Uterus (tissue), 4 donors: ENCODE results near the gene C22orf31. TPM values are rescaled to one million over a fixed set of nuclear protein-coding genes. Genes with fewer than 3 reads are reported as not detected.
A peak's percentile ranks its signal among the peaks of the same experiment; 100 is the strongest.
"Not testable (repeated sequence)": the region's sequence is repeated elsewhere in the genome, so short reads cannot be mapped to it uniquely, and the experiment has no call there.

ENCODE experiments used
- DNase-seq, 2 donors: peaks; one replicate each; pipeline ENCODE4 v3.0.0-alpha.2; 2019 to 2020
- H3K27ac ChIP-seq, 2 donors: fragments of 200-600 bp; sonication (generic); 1 replicate in 1 of 2; 2 replicates in 1 of 2; pipeline ENCODE4 v1.5.1; 2016 to 2018
- H3K27me3 ChIP-seq, 2 donors: fragments of 200-600 bp; sonication (generic); one replicate each; pipeline ENCODE4 v1.5.1; 2018 to 2019; ENCODE audit warnings: control low read depth in 1 of 2
- H3K36me3 ChIP-seq, 2 donors: fragments of 200-600 bp; sonication (generic); one replicate each; pipeline ENCODE4 v1.5.1; 2019; ENCODE audit warnings: control low read depth in 1 of 2
- H3K4me1 ChIP-seq, 2 donors: fragments of 200-600 bp; sonication (generic); one replicate each; pipeline ENCODE4 v1.5.1; 2018 to 2019; ENCODE audit warnings: control low read depth in 1 of 2
- H3K4me3 ChIP-seq, 2 donors: fragments of 200-600 bp; sonication (generic); 1 replicate in 1 of 2; 2 replicates in 1 of 2; pipeline ENCODE4 v1.5.1; 2018 to 2019; ENCODE audit warnings: mild to moderate bottlenecking in 1 of 2
- H3K9me3 ChIP-seq, 2 donors: fragments of 200-600 bp; sonication (generic); one replicate each; pipeline ENCODE4 v1.5.1; 2019; ENCODE audit warnings: control low read depth in 1 of 2
- POLR2A ChIP-seq, 2 donors: fragments of 450-650 bp; IDR thresholded peaks; one replicate each; pipeline ENCODE4 v1.6.1; 2016; ENCODE audit warnings: antibody characterized with exemption in 2 of 2, mild to moderate bottlenecking in 1 of 2, moderate library complexity in 1 of 2
- intact Hi-C: fragments of 100-400 bp; cut with DNase I; formaldehyde crosslinking; loops from one replicate; pipeline ENCODE4 v1.15.1; 2023; ENCODE audit warnings: low total_unique reads
- total RNA-seq, 4 donors: library from RNA; depleted of rRNA in 3 of 4; stranded (reverse); fragments of >200 nt in 3 of 4; gene quantifications; one replicate each; pipeline versions ENCODE4 v1.1.0 to v1.2.4, GENCODE V29; 2014 to 2023
- TF ChIP-seq, protein P1 (sequence below), 4 experiments: fragments of 200-600 bp in 2 of 4; fragments of 450-650 bp in 2 of 4; sonication (generic) in 2 of 4; IDR thresholded peaks; one replicate each; pipeline ENCODE4 v1.5.1; 2016 to 2019; ENCODE audit warnings: antibody characterized with exemption in 4 of 4, mild to moderate bottlenecking in 2 of 4, moderate library complexity in 1 of 4
- donor health status: DM: yes; HTN: yes; CAD: no.

Gene C22orf31
- total RNA-seq, 4 donors from 2014 or later, result not detected

DNA sequence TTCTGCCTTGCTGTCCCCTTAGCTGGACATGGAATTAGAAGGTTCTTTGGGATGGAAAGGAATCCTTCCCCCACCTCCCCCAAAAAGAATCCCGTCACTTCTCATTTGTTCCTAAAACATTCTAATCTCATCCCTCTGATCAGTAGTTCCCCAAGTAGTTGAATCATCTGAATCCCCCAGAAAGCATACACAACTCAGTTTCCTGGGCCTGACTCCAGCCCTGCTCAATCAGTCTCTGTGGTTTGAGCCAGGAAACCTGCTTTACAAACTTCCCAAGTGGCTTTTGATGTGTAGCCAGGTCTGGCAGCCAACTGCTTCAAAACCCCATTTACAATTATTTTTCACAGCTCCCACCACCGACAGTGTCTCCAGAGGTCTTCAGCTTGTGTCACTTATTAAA lies 20.2 kb downstream of the C22orf31 start:
- DNase-seq, result no peak
- Histone ChIP-seq H3K36me3 (no peaks in the 10 kb centered on the region), H3K27me3 (no peaks in the 10 kb centered on the region), H3K4me3 (no peak overlapping the region), H3K4me1 (peaks cover 4 to 7% of the 10 kb centered on the region in 2 donors), H3K27ac (no peak overlapping the region), H3K9me3 (no peaks in the 10 kb centered on the region)
- intact Hi-C loops, result loop anchor here (2.0 kb wide), 1 partner anchor 187 kb away; no protein-coding TSS in a partner anchor
- TF ChIP-seq POLR2A (IDR thresholded peaks at IDR 0.05), result no peak
- TF ChIP-seq, protein P1, sequence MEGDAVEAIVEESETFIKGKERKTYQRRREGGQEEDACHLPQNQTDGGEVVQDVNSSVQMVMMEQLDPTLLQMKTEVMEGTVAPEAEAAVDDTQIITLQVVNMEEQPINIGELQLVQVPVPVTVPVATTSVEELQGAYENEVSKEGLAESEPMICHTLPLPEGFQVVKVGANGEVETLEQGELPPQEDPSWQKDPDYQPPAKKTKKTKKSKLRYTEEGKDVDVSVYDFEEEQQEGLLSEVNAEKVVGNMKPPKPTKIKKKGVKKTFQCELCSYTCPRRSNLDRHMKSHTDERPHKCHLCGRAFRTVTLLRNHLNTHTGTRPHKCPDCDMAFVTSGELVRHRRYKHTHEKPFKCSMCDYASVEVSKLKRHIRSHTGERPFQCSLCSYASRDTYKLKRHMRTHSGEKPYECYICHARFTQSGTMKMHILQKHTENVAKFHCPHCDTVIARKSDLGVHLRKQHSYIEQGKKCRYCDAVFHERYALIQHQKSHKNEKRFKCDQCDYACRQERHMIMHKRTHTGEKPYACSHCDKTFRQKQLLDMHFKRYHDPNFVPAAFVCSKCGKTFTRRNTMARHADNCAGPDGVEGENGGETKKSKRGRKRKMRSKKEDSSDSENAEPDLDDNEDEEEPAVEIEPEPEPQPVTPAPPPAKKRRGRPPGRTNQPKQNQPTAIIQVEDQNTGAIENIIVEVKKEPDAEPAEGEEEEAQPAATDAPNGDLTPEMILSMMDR (IDR thresholded peaks at IDR 0.05), result no peak

DNA sequence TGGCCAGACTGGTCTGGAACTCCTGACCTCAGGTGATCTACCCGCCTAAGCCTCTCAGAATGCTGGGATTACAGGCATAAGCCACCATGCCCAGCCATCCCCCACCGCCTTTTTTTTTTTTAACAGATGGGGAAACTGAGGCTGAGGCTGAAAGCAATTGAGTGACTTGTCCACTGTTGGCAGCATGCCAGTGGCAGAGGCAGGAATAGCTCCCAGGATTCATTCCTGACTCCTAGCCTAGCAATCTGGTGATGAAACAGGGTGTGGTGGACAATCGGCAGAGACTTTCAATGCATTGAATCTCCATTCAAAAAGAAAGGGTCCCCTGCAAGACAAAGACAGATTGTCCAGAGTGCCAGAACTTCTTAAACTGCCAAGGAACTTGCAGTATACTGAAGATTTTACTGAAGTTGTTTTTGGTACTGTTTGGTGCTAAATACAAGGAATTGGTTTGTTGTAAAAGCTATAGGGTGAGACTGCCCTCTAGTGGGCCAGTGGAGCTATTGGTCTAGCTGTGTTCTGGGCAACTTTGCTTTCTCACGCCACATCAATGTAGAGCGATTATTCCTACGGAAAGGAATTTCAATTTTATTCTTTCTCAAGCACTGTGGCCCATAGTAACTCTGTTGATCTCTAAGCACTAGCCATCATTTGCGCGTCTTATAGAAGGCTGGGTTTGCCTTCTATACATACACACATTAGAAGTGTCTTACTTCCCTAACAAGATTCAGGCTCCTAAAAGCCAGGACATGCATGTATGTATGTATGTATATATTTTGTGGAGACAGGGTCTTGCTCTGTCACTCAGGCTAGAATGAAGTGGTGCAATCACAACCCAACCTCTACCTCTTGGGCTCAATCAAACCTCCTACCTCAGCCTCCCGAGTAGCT lies 21.0 kb downstream of the C22orf31 start:
- Histone ChIP-seq H3K9me3 (no peaks in the 10 kb centered on the region), H3K27ac (no peak overlapping the region), H3K4me3 (no peak overlapping the region), H3K27me3 (no peaks in the 10 kb centered on the region), H3K36me3 (no peaks in the 10 kb centered on the region), H3K4me1 (peaks cover 4 to 7% of the 10 kb centered on the region in 2 donors)
- no peak for TF ChIP-seq POLR2A (IDR thresholded peaks at IDR 0.05)
- TF ChIP-seq, protein P1 (IDR thresholded peaks at IDR 0.05), result peak; percentile 95 to 97 (median 96)
- intact Hi-C loops, result loop anchor here (2.0 kb wide), 1 partner anchor 186 kb away; no protein-coding TSS in a partner anchor
- DNase-seq, result peak; percentile 60 to 83

DNA sequence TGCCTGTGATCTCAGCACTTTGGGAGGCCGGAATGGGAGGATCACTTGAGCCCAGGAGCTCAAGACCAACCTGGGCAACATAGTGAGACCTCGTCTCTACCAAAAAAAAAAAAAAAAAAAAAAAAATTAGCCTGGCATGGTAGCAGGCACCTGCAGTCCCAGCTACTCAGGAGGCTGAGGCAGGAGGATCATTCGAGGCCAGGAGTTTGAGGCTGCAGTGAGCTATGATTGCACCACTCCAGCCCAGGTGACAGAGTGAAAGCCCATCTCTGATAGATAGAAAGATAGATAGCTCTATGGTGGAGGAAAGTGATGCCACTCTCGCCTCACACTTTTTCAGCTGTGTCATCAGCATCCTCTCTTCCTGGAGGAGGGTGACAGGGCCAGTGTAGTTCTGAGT lies 21.9 kb downstream of the C22orf31 start:
- H3K4me3 ChIP-seq, H3K27me3 ChIP-seq, H3K36me3 ChIP-seq, H3K27ac ChIP-seq, H3K9me3 ChIP-seq, DNase-seq, H3K4me1 ChIP-seq: not testable (repeated sequence)
- intact Hi-C loops, result loop anchor here (2.0 to 10.0 kb wide), 2 partner anchors 155 to 185 kb away; partner anchors contain the start of gene ZNRF3

DNA sequence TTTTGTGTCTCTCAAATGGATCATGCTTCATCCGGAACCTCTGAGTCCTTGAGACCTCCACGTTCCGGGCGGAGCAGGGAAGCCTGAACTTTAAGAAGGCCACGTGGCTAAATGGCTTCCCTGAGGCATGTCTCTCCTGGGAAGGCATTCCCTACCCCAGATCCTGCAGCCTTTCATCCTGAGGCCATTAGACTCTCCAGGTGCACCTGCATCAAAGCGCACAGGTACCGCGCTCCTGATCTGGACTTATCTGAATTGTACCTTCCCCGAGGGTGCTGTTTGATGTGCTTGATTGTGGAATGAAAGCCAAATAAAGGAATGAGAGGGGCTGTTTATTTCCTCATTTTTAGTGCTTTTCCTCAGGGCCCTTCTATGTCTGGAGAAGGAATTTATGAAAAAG lies 22.5 kb downstream of the C22orf31 start:
- Histone ChIP-seq H3K36me3 (no peaks in the 10 kb centered on the region), H3K27ac (no peak overlapping the region), H3K9me3 (no peaks in the 10 kb centered on the region), H3K4me3 (no peak overlapping the region), H3K4me1 (peaks cover 3 to 4% of the 10 kb centered on the region in 2 donors), H3K27me3 (no peaks in the 10 kb centered on the region)
- intact Hi-C loops, result loop anchor here (10.0 kb wide), 1 partner anchor 154 kb away; the partner anchor contains the start of gene ZNRF3
- DNase-seq, result no peak
- TF ChIP-seq POLR2A (IDR thresholded peaks at IDR 0.05), result no peak
- TF ChIP-seq, protein P1 (IDR thresholded peaks at IDR 0.05), result no peak

DNA sequence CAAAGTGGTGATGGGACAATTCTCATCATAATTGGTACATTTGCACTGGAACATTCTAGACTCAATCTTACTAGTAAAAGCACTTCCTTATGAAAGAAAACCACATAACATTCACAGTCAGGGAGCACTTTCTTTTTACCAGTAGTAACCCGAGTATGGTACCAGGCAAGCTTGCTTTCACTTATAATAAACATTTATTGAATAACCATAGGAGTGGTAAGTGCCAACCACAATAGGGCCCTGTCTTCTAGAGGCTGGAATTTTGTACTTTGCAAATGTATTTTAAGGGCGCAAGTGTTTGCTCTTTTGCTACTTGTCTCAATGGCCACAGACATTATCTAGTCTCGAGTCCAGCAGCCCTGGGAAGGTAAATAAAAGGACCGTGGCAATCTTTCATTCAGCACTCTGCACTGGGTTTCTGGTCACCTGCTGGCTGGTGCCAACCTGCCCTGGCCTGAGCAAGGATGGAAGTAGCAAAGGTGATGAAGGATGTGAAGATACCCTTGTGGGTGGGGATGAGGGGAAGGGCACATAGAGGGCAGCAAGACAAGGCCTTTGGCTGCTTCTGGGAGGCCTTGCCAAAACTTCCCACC lies 24.2 kb downstream of the C22orf31 start:
- intact Hi-C loops, result loop anchor here (10.0 kb wide), 1 partner anchor 153 kb away; the partner anchor contains the start of gene ZNRF3
- Histone ChIP-seq H3K9me3 (no peaks in the 10 kb centered on the region), H3K27ac (no peak overlapping the region), H3K27me3 (no peaks in the 10 kb centered on the region), H3K4me1 (peaks cover 0 to 4% of the 10 kb centered on the region in 2 donors), H3K4me3 (no peak overlapping the region), H3K36me3 (no peaks in the 10 kb centered on the region)
- no peak for DNase-seq
- no peak for TF ChIP-seq POLR2A (IDR thresholded peaks at IDR 0.05)
- TF ChIP-seq, protein P1 (IDR thresholded peaks at IDR 0.05), result no peak
